NCI-H1694 treated with DMSO at 0.1 percent for 48 hours (cell line): Measurements from ENCODE around the gene QRFP.

ENCODE experiments used
- DNase-seq: peaks from one replicate; lab custom pipeline; 2025; lab: John Stamatoyannopoulos, UW

QRFP gene

DNA sequence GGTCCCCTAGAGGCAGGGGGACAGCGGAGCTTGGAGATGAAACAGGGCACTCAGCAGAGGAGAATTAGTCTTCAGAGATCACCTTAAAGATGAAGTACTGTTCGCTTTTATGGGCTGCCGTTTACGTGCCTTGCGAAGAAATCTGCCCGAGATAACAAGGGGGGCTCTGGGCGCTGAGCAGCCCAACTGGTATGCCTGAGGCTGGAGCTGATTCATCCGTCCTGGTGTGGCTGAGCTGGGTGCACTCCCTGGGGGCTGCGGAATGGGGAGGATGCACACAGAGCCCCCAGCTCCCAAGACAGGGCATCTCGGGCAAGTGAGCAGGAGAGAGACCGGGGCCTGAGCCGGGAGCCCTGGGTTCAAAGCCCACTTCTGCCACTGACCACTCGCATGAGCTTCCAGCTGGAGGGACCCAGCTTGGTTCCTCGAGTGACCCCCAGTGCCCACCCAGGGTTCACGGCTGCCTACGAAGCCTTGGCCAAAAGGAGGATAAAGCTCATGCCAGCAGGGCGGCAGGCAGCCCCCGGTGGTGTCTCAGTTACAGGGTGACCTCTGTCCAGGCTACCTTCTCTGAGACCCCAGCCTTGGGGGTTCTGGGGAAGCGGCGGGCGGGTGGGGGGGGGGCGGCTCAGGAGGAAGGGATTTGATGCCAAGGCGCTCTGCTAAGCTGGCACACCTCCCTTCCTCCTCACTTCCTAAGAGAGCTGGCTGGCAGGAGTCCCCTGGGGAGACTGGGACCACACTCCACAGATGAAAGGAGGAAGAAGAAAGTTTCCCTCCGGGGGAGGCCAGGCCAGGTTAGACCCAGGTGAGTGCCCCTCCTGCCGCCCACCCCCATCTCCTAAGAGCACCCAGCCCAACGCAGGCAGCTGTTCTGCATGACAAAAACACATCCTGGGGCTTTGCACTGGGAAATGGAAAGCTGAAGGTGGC lies 36.8 kb upstream of the QRFP start:
- no peak for DNase-seq

DNA sequence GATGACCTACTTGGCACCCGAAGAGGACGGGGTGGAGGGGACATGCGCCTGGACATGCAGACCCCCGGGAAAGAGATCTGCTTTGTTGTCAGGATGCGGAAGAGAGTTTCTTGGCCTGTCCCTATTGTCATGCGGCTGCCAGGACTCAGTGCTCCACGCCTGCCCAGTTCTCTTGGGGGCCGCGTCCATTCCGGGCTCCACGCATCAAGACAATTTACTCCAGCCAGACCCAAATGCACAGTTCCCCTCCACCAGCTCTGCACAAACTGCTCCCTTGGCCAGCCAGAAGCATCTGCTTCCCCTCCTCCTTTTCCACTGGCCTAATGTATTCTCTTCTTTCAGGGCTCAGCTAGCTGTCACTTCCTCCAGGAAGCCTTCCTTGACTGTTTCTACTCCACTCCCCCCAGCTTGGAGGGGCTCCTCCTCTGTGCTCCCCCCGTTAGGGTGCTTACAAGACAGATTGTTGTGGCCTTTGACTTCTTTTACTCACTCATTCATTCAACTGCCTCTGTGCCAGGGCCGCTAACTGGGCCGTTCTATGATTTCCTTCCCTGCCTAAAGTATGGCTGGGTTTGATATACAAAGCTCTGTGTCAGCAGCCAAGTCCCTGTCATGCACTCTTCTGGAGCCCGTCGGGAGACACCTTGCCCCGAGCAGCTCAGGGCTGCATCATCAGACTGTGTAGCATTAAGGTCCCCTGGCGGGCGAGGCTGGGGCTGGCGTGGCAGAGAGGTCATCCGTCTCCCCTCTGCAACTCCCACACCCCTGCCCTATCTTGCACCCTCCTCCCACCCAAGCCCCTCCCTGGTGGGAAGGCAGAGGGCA lies 35.9 kb upstream of the QRFP start:
- no peak for DNase-seq

GRCh38 chr9:130931508-130932254 lies 35.1 kb upstream of the QRFP start:
- DNase-seq: no peak

- no peak for DNase-seq
Observed at GRCh38 chr9:130930804-130931349, 34.3 kb upstream of the QRFP start.

DNA sequence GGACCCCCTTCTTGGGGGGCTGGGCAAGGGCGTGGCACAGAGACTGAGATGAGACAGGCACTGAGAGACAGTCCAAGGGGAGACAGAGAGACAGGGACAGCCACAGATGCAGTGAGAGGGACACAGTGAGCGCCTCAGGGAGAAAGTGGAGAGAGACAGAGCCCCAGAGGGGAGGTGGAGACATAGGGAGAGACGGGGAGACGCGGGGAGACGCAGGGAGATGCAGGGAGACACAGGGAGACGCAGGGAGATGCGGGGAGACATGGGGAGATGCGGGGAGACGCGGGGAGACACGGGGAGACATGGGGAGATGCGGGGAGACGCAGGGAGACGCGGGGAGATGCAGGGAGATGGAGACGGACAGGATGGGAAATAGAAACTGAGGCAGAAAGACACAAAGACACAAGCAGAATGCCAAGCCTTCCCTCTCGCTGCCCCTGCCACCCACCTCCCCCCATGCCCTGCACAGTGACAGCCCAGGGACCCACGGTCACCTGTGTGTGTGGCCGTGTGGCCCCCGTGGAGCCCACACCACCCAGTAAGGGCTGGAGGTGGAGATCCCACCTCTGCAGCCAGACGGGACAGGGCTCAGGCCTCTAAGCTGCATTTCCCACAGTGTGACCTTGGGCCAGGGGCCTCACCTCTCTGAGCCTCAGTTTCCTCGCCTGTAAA lies 33.7 kb upstream of the QRFP start:
- no peak for DNase-seq

DNA sequence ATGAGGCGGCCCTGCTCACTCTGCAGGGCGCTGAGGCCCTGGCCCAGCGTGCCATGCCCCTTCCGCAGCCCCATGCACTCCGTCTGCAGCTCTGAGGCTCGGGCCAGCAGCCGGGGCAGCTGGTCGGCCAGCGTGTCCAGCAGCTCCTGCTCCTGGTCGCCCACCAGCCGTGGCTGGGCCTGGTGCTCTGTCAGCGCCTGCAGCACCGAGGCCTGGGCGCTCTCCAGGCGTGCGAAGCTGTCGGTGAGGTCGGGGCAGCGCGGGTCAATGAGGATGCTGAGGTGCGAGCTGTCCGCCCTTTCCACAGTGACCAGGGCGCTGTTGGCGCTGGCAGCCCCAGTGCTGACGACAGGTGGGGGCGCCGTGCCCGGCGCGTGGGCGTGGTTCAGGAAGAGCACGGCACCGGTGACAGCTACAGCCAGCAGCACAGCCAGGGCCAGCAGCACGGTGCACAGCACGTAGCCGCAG lies 33.0 kb upstream of the QRFP start:
- no peak for DNase-seq

GRCh38 chr9:130927995-130928900 lies 31.6 kb upstream of the QRFP start:
- DNase-seq: peak; percentile 25

- no peak for DNase-seq
Observed at GRCh38 chr9:130927338-130927737, 30.7 kb upstream of the QRFP start.

GRCh38 chr9:130925050-130925678 lies 28.6 kb upstream of the QRFP start:
- no peak for DNase-seq

- DNase-seq: no peak
Observed at GRCh38 chr9:130924448-130924788, 27.8 kb upstream of the QRFP start.

- no peak for DNase-seq
Observed at GRCh38 chr9:130923611-130924447, 27.2 kb upstream of the QRFP start.

DNA sequence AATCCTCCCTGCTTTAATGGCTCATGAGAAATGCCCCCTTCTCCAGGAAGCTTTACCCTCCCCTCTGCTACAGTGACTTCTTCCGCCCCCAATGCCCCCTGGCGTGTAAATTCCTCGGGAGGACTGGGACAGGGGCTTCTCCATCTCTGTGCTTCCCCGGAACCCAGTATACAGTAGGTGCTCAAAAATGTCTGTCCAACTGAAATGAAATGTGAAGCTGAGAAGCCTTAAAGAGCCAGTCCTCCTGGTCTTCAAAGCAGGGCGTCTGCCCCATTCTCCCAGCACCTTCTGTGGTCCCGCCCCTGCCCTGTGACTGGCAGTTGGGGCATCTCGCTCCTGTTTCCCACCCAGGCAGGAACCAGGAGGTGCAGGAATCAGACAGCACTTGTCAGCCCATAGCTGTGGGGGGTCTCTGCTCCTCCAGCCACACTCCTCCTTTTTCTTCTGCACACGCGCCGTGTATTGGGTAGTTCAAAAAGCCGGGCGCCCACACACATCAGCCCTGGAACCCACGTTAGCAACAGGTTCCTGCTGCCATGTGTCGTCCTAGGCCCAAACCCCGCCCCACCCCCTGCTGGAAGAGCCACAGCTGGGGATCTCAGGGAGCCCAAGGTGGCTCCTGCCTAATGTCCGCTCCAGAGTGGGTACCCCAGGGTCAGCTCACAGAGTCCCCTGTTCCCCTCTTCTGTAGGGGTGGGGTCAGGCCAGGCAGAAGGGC lies 26.4 kb upstream of the QRFP start:
- no peak for DNase-seq

GRCh38 chr9:130921989-130922892 lies 25.6 kb upstream of the QRFP start:
- DNase-seq: no peak

- DNase-seq: no peak
Observed at GRCh38 chr9:130921300-130921988, 24.8 kb upstream of the QRFP start.

GRCh38 chr9:130920762-130921299 lies 24.2 kb upstream of the QRFP start:
- DNase-seq: no peak

DNA sequence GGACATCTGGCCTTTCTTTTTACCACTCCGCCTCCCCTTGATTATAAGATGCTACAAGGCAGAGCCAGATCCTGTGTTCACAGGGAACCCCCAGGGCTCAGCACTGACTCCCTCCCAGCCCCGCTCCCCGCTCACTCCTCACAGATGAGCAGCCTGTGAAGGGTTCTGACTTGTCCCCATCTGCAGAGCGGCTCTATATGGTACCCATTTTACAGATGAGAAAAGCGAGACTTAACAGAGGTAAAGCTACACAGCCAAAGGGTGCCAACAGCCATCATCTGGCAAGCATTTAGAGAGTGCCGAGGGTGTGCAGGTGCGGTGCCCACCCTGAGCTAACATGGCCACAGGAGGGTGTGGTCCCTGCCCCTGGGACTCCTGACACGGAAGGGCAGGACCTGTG lies 23.6 kb upstream of the QRFP start:
- no peak for DNase-seq
